ENCODE data around the gene PAX6.

PAX6 gene

DNA sequence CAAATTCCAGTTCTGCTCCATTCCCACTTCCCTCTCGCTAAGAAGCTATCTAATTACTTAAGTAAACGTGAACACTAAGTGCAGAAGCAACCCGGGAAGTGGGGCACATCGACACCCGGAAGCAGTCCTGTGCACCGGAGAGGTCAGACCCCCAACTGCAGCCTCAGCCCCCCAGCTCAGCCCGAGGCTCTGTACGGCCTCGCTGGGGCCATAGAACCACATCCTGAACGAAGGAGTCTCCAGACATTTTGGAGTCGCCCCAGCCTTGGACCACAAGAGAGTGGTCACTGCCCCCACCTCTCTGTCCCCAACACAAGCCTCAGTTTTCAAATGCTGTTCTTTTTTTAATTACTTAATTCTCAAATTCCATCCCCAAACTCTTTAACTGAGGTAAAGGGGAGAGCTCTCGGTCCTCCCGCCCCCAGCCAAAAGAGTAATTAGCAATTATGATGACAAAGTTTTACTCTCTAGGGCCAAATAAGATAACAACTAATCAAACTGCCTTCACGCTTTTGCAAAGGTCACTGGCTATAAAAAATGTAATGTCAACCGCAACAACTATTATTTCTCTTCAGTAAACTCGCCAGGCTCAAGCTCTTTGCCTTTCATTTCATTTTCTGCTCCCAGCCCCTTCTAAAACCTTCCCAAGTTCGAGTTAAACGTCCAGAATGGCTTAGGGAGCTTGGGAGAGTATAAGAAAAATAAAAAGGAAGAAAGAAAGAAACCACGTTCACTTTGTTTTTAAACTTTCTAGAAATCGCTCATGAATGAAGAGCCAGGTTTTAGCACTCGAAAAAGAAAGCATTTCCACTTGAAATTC, 2.2 kb downstream of the PAX6 start:
- TF ChIP-seq HDGF (IDR thresholded peaks at IDR 0.05; ENCODE audit: borderline replicate concordance) = no peak
- no peak for TF ChIP-seq FOXA1 (IDR thresholded peaks at IDR 0.05)
- no peak for TF ChIP-seq ARNT (IDR thresholded peaks at IDR 0.05)
- no peak for TF ChIP-seq L3MBTL2 (conservative IDR thresholded peaks at IDR 0.05)
- no peak for TF ChIP-seq ZNF384 (IDR thresholded peaks at IDR 0.05)
- TF ChIP-seq NFRKB (IDR thresholded peaks at IDR 0.05) = no peak
- TF ChIP-seq, protein P1, sequence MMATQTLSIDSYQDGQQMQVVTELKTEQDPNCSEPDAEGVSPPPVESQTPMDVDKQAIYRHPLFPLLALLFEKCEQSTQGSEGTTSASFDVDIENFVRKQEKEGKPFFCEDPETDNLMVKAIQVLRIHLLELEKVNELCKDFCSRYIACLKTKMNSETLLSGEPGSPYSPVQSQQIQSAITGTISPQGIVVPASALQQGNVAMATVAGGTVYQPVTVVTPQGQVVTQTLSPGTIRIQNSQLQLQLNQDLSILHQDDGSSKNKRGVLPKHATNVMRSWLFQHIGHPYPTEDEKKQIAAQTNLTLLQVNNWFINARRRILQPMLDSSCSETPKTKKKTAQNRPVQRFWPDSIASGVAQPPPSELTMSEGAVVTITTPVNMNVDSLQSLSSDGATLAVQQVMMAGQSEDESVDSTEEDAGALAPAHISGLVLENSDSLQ (IDR thresholded peaks at IDR 0.05) = no peak
- no peak for TF ChIP-seq FOXK2 (IDR thresholded peaks at IDR 0.05)
- TF ChIP-seq LEF1 (IDR thresholded peaks at IDR 0.05; ENCODE audit: borderline replicate concordance) = no peak
- POLR2A ChIA-PET = interaction anchor here (1.5 kb wide), 1 partner anchor 10 kb away, joined by 3 read pairs; no protein-coding TSS in a partner anchor
- DNase-seq (ENCODE audit: extremely low spot score) = no peak
- CTCF ChIA-PET = interaction anchor here (1.6 kb wide), 1 partner anchor 367 kb away, joined by 4 read pairs; no protein-coding TSS in a partner anchor

DNA sequence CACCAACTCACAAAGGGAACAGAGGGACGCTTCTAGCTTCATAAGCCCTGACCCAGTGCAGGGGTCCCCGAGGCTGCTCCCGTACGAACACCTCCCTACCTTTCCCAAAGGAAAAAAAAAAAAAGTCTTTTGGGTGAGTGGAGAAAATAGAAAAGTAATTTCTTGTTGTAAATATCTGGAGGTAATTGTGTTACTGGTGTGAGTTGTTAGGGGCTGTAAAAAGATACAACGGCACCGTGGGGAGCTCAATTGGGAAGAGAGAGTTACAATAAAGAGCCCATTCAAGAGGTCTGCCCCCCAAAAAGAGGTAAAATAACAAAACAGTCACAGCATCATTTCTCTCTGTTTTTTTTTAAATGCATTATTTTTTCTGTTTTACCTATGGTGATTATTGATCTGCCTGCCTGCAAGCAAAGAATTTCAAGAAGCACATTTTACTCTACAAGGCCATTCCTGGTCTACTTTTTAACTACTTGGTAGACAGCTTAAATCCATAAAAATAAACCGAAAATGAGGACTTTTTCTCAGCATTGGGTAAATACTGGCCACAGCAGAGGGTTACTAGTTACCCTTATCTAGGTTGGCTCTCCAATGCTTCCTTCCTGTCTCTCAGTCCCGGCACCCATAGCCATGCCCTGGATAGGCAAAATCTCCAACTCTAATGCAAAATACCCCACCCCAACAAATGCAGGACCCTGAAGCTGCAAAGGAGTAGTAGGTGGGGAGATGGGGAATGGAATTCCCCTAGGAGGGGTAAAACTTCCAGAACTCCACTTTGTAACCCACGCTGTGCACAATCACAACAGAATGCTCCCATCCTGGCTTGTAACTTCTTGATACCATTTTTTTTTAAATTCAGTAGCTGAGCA, 3.1 kb downstream of the PAX6 start:
- DNase-seq (ENCODE audit: extremely low spot score) = no peak
- no peak for TF ChIP-seq HDGF (IDR thresholded peaks at IDR 0.05; ENCODE audit: borderline replicate concordance)
- no peak for TF ChIP-seq FOXK2 (IDR thresholded peaks at IDR 0.05)
- no peak for TF ChIP-seq ELF4 (IDR thresholded peaks at IDR 0.05)
- no peak for TF ChIP-seq LEF1 (IDR thresholded peaks at IDR 0.05; ENCODE audit: borderline replicate concordance)
- TF ChIP-seq NFRKB (IDR thresholded peaks at IDR 0.05) = no peak
- TF ChIP-seq SUZ12 (IDR thresholded peaks at IDR 0.05) = no peak
- TF ChIP-seq ZNF384 (IDR thresholded peaks at IDR 0.05) = no peak
- no peak for TF ChIP-seq L3MBTL2 (conservative IDR thresholded peaks at IDR 0.05)
- TF ChIP-seq CTBP1 (IDR thresholded peaks at IDR 0.05; ENCODE audit: borderline replicate concordance) = no peak
- no peak for TF ChIP-seq SP1 (IDR thresholded peaks at IDR 0.05)
- POLR2A ChIA-PET = interaction anchor here (0.6 to 1.5 kb wide), 2 partner anchors 11 to 1818 kb away, joined by 3 read pairs; no protein-coding TSS in a partner anchor
- CTCF ChIA-PET = interaction anchor here (0.6 kb wide), 1 partner anchor 50 kb away, joined by 3 read pairs; no protein-coding TSS in a partner anchor

DNA sequence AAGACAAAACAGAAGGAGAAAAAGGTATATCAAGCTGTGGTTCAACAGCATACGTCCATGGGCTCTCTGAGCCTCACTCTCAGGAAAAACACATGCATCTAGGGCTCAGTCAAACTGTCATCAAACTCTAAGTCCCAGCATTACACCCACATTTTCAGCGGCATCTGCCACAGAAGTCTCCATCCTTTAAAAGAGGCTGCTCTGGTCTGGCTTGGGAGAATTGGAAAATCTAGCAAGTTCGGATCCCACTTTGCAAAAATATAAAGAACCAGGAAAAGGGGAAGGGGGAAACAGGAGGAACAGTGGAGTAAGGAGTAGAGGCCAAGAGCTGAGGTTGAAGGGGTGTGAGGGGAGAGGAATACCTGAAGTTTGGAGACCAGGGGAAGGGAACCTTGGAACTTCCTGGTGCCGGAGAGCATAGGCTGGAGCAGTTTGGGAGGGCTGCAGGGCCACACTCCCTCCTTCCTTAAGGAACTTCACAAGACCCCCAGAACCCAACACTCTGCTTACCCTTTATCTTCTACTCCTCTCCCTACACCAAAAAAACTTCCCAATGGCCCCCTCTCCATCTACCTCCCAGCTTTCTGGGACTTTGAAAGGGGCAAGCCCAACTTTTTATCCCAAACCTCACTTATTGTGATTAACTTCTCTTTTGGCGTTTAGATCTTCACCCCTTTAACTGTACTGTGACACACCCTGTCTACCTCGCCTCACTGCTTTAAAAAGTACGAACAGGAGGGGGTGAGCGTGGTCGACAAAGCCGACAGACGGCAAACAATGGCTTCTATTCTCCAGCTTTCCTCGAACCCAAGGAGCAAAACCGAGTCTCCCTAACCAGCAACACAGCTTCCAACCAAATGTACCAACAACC, 4.0 kb downstream of the PAX6 start:
- no peak for DNase-seq (ENCODE audit: extremely low spot score)
- POLR2A ChIA-PET = interaction anchor here (0.6 kb wide), 1 partner anchor 1817 kb away, joined by 3 read pairs; no protein-coding TSS in a partner anchor
- CTCF ChIA-PET = no interaction called here
- TF ChIP-seq FOXA1 (IDR thresholded peaks at IDR 0.05) (no peak), CTBP1 (IDR thresholded peaks at IDR 0.05; ENCODE audit: borderline replicate concordance) (no peak), ELF4 (IDR thresholded peaks at IDR 0.05) (no peak), FOXK2 (IDR thresholded peaks at IDR 0.05) (no peak), TARDBP (IDR thresholded peaks at IDR 0.05) (no peak), SP1 (IDR thresholded peaks at IDR 0.05) (no peak), FOXM1 (IDR thresholded peaks at IDR 0.05; ENCODE audit: borderline replicate concordance) (no peak), ARNT (IDR thresholded peaks at IDR 0.05) (no peak), SUZ12 (IDR thresholded peaks at IDR 0.05) (no peak), HDGF (IDR thresholded peaks at IDR 0.05; ENCODE audit: borderline replicate concordance) (no peak), NFRKB (IDR thresholded peaks at IDR 0.05) (no peak), ZNF384 (IDR thresholded peaks at IDR 0.05) (no peak), BHLHE40 (IDR thresholded peaks at IDR 0.05; ENCODE audit: borderline replicate concordance) (no peak), LEF1 (IDR thresholded peaks at IDR 0.05; ENCODE audit: borderline replicate concordance) (no peak), L3MBTL2 (conservative IDR thresholded peaks at IDR 0.05) (no peak)
- TF ChIP-seq, protein P1 (IDR thresholded peaks at IDR 0.05) = no peak

DNA sequence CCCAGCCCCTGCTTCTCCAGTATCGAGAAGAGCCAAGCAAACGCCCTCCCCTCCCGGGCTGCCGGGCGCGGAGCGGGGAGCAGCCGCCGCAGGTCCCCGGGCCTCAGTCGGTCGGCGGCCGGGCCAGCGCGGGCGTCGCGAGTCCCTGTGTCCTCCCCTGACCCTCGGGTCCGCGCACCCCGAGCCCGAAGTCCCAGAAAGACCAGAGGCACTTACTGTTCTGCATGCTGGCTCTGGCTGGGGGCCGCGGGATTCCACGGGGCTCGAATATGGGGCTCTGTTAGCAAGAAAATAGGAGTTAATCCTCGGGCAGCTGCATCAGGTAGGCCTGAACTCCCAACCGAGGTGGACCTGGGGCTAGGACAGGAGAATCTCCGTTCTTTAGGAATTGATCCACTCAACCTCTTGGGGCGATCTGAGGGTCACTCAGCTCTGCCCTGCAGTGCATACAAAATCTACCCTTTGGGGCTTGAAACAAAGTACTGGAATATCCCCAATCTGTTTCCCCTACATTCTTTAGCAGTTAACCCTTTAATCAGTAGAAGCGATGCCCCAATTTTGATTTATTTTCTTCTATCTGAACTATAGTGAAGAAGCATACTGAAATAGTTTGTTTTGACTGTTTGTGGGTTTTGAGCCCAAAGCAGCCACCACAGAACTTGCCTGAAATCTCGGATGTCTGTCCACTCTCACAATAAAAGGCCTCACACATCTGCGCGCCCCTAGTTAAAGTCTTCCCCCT, 4.8 kb downstream of the PAX6 start:
- TF ChIP-seq HDGF (IDR thresholded peaks at IDR 0.05; ENCODE audit: borderline replicate concordance) (no peak), FOXK2 (IDR thresholded peaks at IDR 0.05) (no peak), SUZ12 (IDR thresholded peaks at IDR 0.05) (no peak), LEF1 (IDR thresholded peaks at IDR 0.05; ENCODE audit: borderline replicate concordance) (no peak), NFRKB (IDR thresholded peaks at IDR 0.05) (no peak), ARNT (IDR thresholded peaks at IDR 0.05) (no peak), BHLHE40 (IDR thresholded peaks at IDR 0.05; ENCODE audit: borderline replicate concordance) (no peak), ELF4 (IDR thresholded peaks at IDR 0.05) (no peak)
- TF ChIP-seq, protein P1 (IDR thresholded peaks at IDR 0.05) = no peak
- POLR2A ChIA-PET = no interaction called here
- DNase-seq (ENCODE audit: extremely low spot score) = no peak
- CTCF ChIA-PET = no interaction called here
